Measurements from ENCODE around the gene KDM6B. TPM values are rescaled to one million over a fixed set of nuclear protein-coding genes. Genes with fewer than 3 reads are reported as not detected.
"Not testable (repeated sequence)": the region's sequence is repeated elsewhere in the genome, so short reads cannot be mapped to it uniquely, and the experiment has no call there.

The KDM6B gene
- total RNA-seq (2014; rRNA removed; shearing (Covaris generic)): 5.3 and 17.6 TPM in 2 replicates

DNA sequence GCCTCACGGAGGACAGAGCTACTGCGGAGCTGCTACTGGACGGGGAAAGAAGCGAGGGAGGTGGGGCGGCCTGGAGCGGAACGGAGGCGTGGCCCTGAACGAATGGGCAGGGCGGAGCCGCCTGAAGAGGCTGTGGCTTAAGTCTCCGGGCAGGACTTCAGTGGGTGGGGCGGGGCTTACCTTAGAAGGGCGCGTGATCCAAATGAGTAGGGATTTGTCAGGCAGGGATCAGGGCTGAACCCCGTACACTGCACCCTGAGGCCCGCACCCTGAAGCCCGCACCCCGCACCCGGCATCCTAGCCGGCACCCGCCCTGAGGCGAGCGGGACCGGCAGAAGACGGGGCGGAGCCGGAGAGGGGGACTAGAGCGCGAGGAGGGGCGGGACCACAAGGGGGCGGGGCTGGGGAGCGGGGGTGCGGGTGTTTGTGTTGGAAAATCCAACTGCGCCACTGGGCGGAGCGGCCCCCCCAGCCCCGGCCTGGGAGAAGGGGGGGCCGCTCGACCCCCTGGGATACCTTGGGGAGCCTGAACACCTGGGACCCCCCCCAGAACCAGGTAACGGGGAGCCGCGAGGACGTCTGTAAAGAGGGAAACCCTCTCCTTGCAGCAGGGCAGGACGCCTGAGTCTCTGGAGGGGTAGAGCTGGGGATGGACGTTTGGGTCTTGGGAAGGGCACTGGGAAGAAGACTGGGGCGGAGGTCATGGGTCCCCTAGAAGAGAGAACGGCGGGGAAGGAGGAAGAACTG is at the start of gene KDM6B:
KDM6B (plus strand) TSS at position 423 of the 747 bp plus-strand sequence. CDS start 11,338 bp downstream, outside the sequence.
- DNase-seq (ENCODE audit: low spot score): peak; percentile 86

DNA sequence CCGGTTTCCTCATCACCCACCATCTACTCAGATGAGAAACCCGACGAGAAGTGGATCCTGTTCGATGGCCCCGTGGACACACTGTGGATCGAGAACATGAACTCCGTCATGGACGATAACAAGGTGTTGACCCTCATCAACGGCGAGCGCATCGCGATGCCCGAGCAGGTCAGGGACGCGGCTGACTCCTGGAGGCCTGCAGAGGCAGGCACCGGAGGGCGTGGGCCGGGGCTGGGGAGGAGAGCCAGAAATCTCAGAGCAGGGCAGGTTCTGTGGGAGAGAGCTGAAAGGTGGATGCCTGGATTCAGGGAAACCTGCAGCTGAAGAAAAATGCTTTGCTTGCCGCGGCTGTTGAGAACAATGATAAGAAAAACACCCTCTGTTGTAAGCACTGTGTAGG is 47.2 kb upstream of the KDM6B start:
- DNase-seq (ENCODE audit: low spot score): no peak

DNA sequence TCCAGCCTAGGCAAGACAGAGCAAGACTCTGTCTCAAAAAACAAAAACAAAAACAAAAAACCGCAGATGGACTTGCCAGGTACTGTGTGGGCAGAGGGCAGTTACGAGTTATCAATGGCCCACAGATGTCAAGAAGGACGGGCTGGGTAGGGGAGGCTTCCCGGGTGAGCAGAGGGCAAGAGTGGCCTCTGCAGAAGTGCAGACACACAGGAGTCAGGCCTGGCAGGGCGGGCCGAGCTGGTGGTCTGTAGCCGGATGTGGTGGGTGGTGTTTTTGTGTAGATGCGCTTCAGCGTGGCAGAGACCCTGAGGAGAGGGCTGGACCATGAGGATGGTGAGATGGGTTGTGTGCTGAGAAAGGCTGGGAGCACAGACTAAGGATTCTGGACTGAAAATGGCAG is 44.9 kb upstream of the KDM6B start:
- DNase-seq (ENCODE audit: low spot score): no peak

DNA sequence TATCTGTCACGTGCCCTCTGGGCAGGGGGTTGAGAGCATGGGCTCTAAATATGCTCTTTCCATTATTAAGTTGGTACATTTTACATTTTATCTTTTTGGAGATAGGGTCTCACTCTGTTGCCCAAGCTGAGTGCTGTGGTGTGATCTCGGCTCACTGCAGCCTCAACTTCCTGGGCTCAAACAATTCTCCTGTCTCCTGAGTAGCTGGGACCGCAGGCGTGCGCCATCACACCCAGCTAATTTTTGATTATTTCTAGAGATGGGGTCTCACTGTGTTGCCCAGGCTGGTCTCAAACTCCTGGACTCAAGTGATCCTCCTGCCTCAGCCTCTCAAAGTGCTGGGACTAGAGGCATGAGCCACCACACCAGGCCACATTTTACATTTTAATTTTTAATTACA is 43.9 kb upstream of the KDM6B start:
- DNase-seq (ENCODE audit: low spot score): no peak

DNA sequence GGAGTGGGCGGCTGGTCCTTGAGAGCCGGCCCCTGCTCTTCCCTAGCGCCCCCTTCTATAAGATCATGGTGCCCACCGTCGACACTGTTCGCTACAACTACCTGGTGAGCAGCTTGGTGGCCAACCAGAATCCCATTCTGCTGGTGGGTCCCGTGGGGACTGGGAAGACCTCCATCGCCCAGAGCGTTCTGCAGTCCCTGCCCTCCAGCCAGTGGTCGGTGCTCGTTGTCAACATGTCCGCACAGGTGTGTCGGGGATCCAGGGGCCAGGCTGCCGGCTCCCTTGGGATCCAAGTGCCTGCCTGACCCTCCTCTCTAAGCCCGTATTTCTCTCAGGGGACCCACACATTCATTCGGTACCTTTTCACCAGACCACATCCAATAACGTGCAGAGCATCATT is 41.4 kb upstream of the KDM6B start:
- DNase-seq (ENCODE audit: low spot score): no peak

- no peak for DNase-seq (ENCODE audit: low spot score)
Observed at GRCh38 chr17:7794075-7794663, 39.8 kb upstream of the KDM6B start.

GRCh38 chr17:7797976-7798375 is 36.0 kb upstream of the KDM6B start:
- no peak for DNase-seq (ENCODE audit: low spot score)

- no peak for DNase-seq (ENCODE audit: low spot score)
Observed at GRCh38 chr17:7798839-7799238, 35.2 kb upstream of the KDM6B start.

GRCh38 chr17:7803981-7804380 is 30.0 kb upstream of the KDM6B start:
- peak; percentile 74 for DNase-seq (ENCODE audit: low spot score)

DNA sequence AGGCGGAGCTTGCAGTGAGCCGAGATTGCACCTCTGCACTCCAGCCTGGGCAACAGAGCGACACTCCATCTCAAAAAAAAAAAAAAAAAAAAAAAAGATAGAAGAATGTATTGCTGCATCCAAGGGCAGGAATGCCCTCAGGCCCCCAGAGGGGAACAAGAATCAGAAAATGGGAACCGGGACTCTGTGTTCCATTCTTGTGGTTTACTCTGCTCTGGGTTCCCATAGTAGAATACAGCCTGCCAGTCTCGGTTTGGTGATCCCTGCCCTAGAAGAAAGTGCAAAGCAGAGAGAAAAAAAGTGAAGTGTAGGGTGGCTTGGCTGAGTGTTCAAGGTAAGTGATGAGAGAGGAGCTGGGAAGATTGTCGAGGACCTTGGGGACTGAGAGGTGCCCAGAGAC is 27.4 kb upstream of the KDM6B start:
- DNase-seq (ENCODE audit: low spot score): no peak

DNA sequence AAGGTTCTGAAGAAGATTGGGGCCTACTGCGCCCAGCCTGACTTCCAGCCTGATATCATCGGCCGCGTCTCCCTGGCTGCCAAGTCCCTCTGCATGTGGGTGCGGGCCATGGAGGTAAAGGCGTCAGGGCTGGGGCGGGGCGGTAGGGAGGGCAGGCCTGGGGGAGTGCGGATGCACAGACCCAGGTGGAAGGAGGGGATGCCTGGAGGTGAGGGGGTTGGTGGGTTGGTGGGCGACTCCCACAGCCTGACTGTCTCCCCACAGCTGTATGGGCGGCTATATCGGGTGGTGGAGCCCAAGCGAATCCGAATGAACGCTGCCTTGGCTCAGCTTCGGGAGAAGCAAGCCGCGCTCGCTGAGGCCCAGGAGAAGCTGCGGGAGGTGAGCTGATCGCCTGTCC is 26.8 kb upstream of the KDM6B start:
- DNase-seq (ENCODE audit: low spot score): no peak

DNA sequence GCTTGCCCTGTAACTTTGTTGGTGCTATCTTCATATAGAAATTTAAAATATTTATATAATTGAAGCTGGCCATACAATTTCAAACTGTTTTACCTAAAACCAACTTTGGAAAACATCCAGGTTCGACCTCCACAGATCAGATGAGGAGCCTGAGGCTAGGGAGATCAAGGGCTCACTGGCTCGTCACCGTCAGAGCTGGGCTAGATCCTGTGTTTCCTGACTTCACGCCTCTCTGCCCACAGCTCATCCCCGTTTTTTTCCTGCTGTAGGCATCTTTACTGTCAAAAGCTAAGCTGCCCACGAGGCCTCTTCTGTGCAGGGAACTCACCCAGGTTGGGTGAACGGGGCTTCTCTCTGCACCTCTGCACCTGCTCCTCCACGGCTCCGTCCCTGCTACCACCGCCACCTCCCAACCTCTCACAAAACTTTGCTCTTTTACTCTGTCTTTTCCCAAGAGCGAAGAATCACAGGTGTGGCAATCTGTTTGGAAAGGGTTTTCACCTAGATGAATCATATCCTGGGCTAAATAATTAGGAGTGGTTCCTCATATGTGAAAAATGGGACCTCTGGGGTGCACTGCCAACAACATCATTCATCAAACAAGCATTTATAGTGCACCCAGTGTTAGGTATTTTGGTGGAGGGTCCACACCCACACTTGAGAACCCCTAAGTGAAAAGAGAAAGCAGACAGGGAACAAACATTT is 24.8 kb upstream of the KDM6B start:
- DNase-seq (ENCODE audit: low spot score): no peak

DNA sequence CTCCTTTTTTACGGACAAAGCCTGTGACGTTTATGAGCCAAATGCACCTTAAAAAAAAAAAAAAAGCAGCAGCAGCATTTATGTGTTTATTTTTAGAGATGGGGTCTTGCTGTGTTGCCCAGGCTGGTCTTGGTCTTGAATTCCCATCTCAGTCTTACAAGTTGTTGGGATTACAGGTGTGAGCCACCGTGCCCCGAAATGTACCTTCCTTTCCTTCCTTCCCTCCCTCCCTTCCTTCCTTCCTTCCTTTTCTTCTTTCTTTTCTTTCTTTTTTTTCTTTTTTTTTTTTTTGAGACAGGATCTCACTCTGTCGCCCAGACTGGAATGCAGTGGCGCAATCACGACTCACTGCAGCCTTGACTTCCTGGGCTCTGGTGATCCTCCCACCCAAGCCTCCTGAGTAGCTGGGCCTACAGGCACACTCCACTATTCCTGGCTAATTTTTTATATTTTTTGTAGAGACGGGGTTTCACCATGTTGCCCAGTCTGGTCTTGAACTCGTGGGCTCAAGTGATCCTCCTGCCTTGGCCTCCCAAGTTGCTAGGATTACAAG is 24.1 kb upstream of the KDM6B start:
- DNase-seq (ENCODE audit: low spot score): not testable (repeated sequence)

DNA sequence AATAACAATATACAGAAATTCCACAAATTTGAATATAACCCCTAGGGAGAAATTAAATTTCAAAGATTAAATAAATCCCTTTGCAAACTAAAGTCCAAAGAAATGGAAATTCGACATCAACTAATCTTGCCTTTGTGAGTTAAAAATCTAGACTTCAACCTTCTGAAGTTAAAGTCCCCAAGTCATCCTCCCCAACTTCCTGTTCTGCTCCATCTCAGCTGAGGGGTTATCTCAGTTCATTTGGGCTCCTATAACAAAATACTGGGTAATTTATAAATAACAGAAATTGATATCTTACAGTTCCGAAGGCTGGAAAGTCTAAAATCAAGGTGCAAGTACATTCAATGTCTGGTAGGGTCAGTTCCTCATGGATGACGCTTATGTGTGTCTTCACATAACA is 22.8 kb upstream of the KDM6B start:
- DNase-seq (ENCODE audit: low spot score): no peak

GRCh38 chr17:7814969-7815368 is 19.0 kb upstream of the KDM6B start:
- no peak for DNase-seq (ENCODE audit: low spot score)

DNA sequence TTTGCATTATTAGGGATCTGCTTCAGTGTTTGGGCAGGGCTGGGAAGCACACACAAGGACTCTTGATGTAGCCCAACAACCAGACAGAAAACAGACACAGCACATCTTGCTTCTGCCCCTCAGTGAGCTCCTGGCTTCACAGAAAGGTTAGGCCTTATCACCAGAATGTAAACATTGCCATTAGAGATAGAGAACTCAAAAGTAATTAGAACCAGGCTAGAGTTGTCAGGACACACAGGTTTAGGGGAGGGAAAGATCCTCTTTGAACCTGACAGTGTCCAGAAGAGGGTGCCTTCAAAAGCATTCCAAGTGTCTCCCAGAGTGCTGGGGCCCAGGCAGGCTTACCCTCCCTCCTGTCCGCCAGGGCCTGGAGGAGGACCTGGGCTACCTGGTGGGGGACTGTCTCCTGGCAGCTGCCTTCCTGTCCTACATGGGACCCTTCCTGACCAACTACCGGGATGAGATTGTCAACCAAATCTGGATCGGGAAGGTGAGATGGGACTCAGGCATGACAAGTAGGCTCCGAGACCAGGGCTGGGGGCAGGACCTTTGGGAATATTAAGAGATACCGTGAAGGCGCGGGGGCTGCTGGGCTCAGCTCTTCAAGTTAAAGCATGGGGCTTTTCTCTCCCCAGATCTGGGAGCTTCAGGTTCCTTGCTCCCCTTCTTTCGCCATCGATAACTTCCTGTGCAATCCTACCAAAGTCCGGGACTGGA is 16.9 kb upstream of the KDM6B start:
- no peak for DNase-seq (ENCODE audit: low spot score)

GRCh38 chr17:7817643-7817964 is 16.4 kb upstream of the KDM6B start:
- DNase-seq (ENCODE audit: low spot score): no peak

- no peak for DNase-seq (ENCODE audit: low spot score)
Observed at GRCh38 chr17:7818026-7818425, 16.0 kb upstream of the KDM6B start.

- no peak for DNase-seq (ENCODE audit: low spot score)
Observed at GRCh38 chr17:7818746-7819645, 15.0 kb upstream of the KDM6B start.

- DNase-seq (ENCODE audit: low spot score): no peak
Observed at GRCh38 chr17:7820231-7820630, 13.8 kb upstream of the KDM6B start.

DNA sequence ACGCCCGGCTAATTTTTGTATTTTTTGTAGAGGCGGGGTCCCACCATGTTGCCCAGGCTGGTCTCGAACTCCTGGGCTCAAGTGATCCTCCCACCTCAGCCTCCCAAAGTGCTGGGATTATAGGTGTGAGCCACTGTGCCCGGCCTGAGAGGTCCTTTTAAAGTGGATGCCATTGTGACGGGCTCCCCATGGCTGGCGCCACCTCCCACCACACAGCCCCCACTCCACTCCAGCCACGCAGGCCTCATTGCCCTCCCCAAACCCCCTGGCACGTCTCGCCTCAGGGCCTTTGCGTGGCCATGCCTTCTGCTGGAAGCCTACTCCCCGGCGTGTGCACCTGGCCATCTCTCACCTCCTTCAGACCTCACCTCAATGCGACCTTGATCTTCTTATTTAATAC is 11.9 kb upstream of the KDM6B start:
- DNase-seq (ENCODE audit: low spot score): no peak

All from HT-29 (cell line).